ENCODE results near the gene SERPINA12. TPM values are rescaled to one million over a fixed set of nuclear protein-coding genes. Genes with fewer than 3 reads are reported as not detected.

Gene SERPINA12
- total and polyA plus RNA-seq, 2 of the 13 experiments (the other 11 are each of a cell fraction or from before 2014, with no cell fraction given): 0.08 TPM; not detected in 1

DNA sequence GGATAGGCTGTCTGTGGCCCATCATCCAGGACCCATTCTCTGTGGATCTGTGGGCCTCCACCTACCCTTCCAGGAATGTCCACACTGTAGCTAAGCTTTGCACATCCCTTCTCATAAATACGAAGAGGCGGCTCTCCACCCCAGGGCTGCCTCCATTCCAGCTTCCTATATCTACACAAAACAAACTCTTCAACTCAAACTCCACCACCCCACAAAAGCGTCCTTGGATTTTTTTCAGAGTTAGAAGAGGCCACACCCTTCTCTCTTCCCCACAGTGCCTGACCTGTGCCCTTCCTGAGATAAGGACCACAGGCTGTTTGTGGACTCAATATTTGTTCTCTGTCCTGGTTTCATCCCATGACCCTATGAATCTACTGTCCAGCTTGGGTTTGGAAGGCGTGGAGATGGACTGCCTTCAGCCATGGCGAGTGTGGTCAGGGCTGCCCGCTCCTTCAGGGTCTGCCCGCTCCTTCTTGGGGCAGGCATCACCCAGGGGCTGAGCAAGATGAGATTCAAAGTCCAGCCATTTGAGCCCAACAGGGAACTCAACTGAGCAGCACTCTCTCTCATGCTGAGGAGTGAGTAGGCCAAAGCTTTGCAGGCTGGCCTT lies 13.0 kb upstream of the SERPINA12 start (continued):
- TF ChIP-seq ZFAT (CRISPR knock-in tag; conservative IDR thresholded peaks at IDR 0.05) (no peak), MYC (CRISPR knock-in tag; IDR thresholded peaks at IDR 0.05; ENCODE audit: borderline replicate concordance) (peak; percentile 71), ZNF530 (CRISPR knock-in tag; IDR thresholded peaks at IDR 0.05; ENCODE audit: low read depth) (no peak), SSRP1 (CRISPR knock-in tag; IDR thresholded peaks at IDR 0.05) (no peak; the same call in 1 of the 2 replicates), KDM3A (CRISPR knock-in tag; IDR thresholded peaks at IDR 0.05; ENCODE audit: low read depth) (no peak), SOX13 (IDR thresholded peaks at IDR 0.05) (peak; percentile 79), SOX13 (CRISPR knock-in tag; conservative IDR thresholded peaks at IDR 0.05 in 1 of 2, IDR thresholded peaks at IDR 0.05 in 1 of 2) (peak in 1 of 2 experiments; percentile 92; a peak in 2 of 4 replicates), TAF15 (IDR thresholded peaks at IDR 0.05; ENCODE audit: low read depth, low read length, poor library complexity, severe bottlenecking) (no peak), ZNF672 (CRISPR knock-in tag; IDR thresholded peaks at IDR 0.05) (no peak), TFE3 (CRISPR knock-in tag; IDR thresholded peaks at IDR 0.05) (peak; percentile 97), BHLHE40 (IDR thresholded peaks at IDR 0.05; ENCODE audit: low read length) (no peak), ZNF691 (CRISPR knock-in tag; IDR thresholded peaks at IDR 0.05; ENCODE audit: borderline replicate concordance, low read depth) (no peak), CREB3 (CRISPR knock-in tag; IDR thresholded peaks at IDR 0.05) (no peak), ZNF17 (CRISPR knock-in tag; IDR thresholded peaks at IDR 0.05) (no peak), ZMYM3 (CRISPR knock-in tag; IDR thresholded peaks at IDR 0.05) (peak; percentile 87), RAD51 (IDR thresholded peaks at IDR 0.05; ENCODE audit: borderline replicate concordance) (no peak), LCORL (IDR thresholded peaks at IDR 0.05) (no peak), LCORL (CRISPR knock-in tag; IDR thresholded peaks at IDR 0.05) (peak; percentile 86; the same call in 1 of the 2 replicates), ZNF543 (CRISPR knock-in tag; IDR thresholded peaks at IDR 0.05) (no peak; the same call in 1 of the 2 replicates), MED13 (CRISPR knock-in tag; IDR thresholded peaks at IDR 0.05) (peak; percentile 90; the same call in 1 of the 2 replicates), HMGXB4 (CRISPR knock-in tag; IDR thresholded peaks at IDR 0.05; ENCODE audit: borderline replicate concordance in 1 of 2, low read depth in 1 of 2) (no peak), NR2F1 (CRISPR knock-in tag; IDR thresholded peaks at IDR 0.05) (peak; percentile 88 to 89; a peak in 3 of 4 replicates), EHMT2 (IDR thresholded peaks at IDR 0.05; ENCODE audit: borderline replicate concordance, low read depth, low read length) (peak; percentile 77; the same call in 1 of the 2 replicates), SIX4 (CRISPR knock-in tag; IDR thresholded peaks at IDR 0.05) (no peak; the same call in 1 of the 2 replicates), HDAC1 (CRISPR knock-in tag; IDR thresholded peaks at IDR 0.05) (peak; percentile 86), SRF (IDR thresholded peaks at IDR 0.05; ENCODE audit: low read depth, low read length) (no peak), HNRNPUL1 (IDR thresholded peaks at IDR 0.05; ENCODE audit: low read depth, low read length) (no peak), KDM4B (CRISPR knock-in tag; IDR thresholded peaks at IDR 0.05) (no peak)

Data from HepG2 (cell line).